Testis (tissue), 3 donors: ENCODE results near the gene SMG6. TPM values are rescaled to one million over a fixed set of nuclear protein-coding genes. Genes with fewer than 3 reads are reported as not detected.

Experiments
- DNase-seq: peaks from one replicate; pipeline ENCODE4 v3.0.0-alpha.2; 2019
- H3K27ac ChIP-seq, 2 donors: fragments of 200-600 bp; sonication (generic); one replicate each; pipeline ENCODE4 v1.5.1; 2019
- H3K27me3 ChIP-seq: fragments of 200-600 bp; sonication (generic); one replicate; pipeline ENCODE4 v1.5.1; 2019
- H3K36me3 ChIP-seq: fragments of 200-600 bp; sonication (generic); one replicate; pipeline ENCODE4 v1.5.1; 2017; ENCODE audit warnings: low read depth; ENCODE audit errors: missing control alignments
- H3K4me1 ChIP-seq: fragments of 200-600 bp; sonication (generic); one replicate; pipeline ENCODE4 v1.5.1; 2019
- H3K4me3 ChIP-seq, 2 donors: fragments of 200-600 bp; sonication (generic); one replicate each; pipeline ENCODE4 v1.5.1; 2017 to 2019
- H3K9me3 ChIP-seq: fragments of 200-600 bp; sonication (generic); one replicate; pipeline ENCODE4 v1.5.1; 2017
- POLR2A ChIP-seq: fragments of 450-650 bp; IDR thresholded peaks from one replicate; pipeline ENCODE4 v1.6.1; 2017; ENCODE audit warnings: antibody characterized with exemption, mild to moderate bottlenecking, moderate library complexity
- whole genome bisulfite sequencing, 2 donors: methylation state at CpG; one replicate each; pipeline ENCODE4 v1.1.5; 2018; 5-methylcytosine and 5-hydroxymethylcytosine counted together
- intact Hi-C: fragments of 100-400 bp; cut with DNase I; formaldehyde crosslinking; loops from one replicate; pipeline ENCODE4 v1.15.1; 2023; ENCODE audit warnings: low total_unique reads
- polyA plus RNA-seq: library from polyadenylated mRNA; stranded (reverse); fragments of 350-450 nt; fragmentation: Illumina TruSeq; extraction: RNeasy Lipid Tissue Mini Kit (QIAGEN cat#74804); gene quantifications from one replicate; pipeline ENCODE4 v1.2.3, GENCODE V29; 2014; ENCODE audit warnings: low read depth, low replicate concordance; ENCODE audit not compliant: insufficient read depth
- total RNA-seq, 2 donors: library from RNA; depleted of rRNA; stranded (reverse); fragments of >200 nt; gene quantifications; one replicate each; pipeline ENCODE4 v1.2.3, GENCODE V29; 2016
- TF ChIP-seq, protein P1 (sequence below), 3 experiments: fragments of 450-650 bp in 2 of 3; fragments of 200-600 bp in 1 of 3; sonication (generic) in 1 of 3; IDR thresholded peaks; one replicate each; pipeline ENCODE4 v1.5.1; 2016 to 2019; ENCODE audit warnings: antibody characterized with exemption in 3 of 3, mild to moderate bottlenecking in 2 of 3, moderate library complexity in 1 of 3

The SMG6 gene
- total and polyA plus RNA-seq, 3 donors from 2014 or later, result 68.7 to 86.5 (median 80.6) TPM

DNA sequence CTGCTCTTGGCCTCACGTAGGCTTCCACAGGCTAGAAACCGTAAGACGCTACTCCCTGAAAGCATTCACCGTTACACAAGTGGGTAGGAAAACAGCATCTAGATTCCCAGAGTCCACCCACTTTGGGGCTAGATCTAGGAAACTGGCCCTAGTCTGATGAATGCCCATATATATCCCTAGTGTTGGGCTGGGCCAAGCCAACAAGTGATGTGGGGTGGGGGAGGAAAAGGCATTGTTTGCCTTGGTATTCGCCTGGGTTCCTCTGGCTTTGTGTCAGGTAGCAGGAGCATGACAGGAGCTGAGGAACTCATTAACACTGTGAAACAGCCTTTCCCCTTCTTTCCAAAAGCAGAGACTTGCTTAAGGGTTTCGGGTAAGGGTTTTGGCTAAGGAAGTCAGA is 112.4 kb downstream of the SMG6 start:
- no peaks in the 10 kb centered on the region for H3K27me3 ChIP-seq
- intact Hi-C loops, result no loop called here
- H3K4me3 ChIP-seq, result no peak overlapping the region
- H3K27ac ChIP-seq, result no peak overlapping the region
- 88 to 97% methylated on average over 6 of the region's 6 CpGs for WGBS, 2 donors
- no peak for DNase-seq
- TF ChIP-seq, protein P1, sequence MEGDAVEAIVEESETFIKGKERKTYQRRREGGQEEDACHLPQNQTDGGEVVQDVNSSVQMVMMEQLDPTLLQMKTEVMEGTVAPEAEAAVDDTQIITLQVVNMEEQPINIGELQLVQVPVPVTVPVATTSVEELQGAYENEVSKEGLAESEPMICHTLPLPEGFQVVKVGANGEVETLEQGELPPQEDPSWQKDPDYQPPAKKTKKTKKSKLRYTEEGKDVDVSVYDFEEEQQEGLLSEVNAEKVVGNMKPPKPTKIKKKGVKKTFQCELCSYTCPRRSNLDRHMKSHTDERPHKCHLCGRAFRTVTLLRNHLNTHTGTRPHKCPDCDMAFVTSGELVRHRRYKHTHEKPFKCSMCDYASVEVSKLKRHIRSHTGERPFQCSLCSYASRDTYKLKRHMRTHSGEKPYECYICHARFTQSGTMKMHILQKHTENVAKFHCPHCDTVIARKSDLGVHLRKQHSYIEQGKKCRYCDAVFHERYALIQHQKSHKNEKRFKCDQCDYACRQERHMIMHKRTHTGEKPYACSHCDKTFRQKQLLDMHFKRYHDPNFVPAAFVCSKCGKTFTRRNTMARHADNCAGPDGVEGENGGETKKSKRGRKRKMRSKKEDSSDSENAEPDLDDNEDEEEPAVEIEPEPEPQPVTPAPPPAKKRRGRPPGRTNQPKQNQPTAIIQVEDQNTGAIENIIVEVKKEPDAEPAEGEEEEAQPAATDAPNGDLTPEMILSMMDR (IDR thresholded peaks at IDR 0.05), result no peak
- TF ChIP-seq POLR2A, result no peak
- H3K36me3 ChIP-seq, result no peaks in the 10 kb centered on the region
- H3K9me3 ChIP-seq, result no peaks in the 10 kb centered on the region
- peaks cover 11% of the 10 kb centered on the region for H3K4me1 ChIP-seq

DNA sequence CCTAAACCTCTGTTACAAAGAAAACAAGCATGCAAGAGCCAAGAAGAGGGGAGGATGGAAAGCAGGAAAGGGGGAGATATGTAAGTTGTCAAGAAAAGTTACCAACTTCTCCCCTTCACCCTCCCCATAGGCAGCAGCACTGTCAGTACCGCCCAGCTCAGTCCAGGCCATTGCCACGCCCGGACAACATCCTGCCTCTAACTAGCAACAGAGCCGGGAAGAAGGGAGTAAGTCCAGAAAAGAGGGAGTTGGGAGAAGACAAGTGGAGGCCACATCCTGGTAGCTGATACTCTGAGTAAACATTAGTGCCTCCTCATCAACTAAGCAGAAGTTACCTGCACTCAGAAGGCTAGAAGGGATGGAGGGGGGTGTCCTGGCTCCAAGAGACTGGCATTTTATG is 113.6 kb downstream of the SMG6 start:
- Histone ChIP-seq H3K9me3 (no peaks in the 10 kb centered on the region), H3K27ac (no peak overlapping the region), H3K4me3 (no peak overlapping the region), H3K27me3 (no peaks in the 10 kb centered on the region), H3K4me1 (peaks cover 11% of the 10 kb centered on the region), H3K36me3 (no peaks in the 10 kb centered on the region)
- 45 to 64% methylated on average over 4 of the region's 4 CpGs for WGBS, 2 donors
- TF ChIP-seq, protein P1 (IDR thresholded peaks at IDR 0.05), result no peak
- no peak for TF ChIP-seq POLR2A
- intact Hi-C loops, result no loop called here
- no peak for DNase-seq

DNA sequence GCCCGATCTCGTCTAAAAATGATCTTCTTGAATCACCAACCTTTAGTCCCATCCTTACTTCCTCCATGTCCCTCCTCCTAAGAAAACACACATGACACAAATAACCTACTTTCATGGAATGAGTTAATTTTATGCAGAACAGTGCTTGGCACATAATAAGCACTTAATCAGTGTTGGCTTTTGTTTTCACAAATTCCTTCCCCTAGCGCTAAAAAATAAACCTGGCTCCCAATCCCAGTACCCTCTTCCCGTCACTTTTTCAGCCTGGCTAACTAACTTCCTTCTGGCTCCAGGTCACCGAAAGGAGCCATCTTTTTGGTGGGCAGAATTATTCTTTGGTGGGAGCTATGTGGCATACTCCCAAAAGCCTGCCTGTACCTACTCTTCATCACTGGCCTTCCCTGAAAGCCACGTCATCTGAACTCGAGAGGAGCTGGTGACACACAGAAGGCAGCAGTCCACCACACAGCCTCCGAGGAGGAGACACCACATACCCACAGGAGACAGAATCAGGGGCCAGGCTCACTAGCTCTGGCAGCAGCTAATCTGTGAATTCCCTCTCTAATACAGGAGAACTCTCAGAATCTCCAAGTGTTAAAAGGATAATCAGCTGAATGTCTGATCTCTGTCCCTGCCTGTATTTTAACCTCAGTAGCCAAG is 114.5 kb downstream of the SMG6 start:
- H3K27ac ChIP-seq, result peak overlapping the region in 1 of 2 donors; percentile 23
- DNase-seq, result no peak

DNA sequence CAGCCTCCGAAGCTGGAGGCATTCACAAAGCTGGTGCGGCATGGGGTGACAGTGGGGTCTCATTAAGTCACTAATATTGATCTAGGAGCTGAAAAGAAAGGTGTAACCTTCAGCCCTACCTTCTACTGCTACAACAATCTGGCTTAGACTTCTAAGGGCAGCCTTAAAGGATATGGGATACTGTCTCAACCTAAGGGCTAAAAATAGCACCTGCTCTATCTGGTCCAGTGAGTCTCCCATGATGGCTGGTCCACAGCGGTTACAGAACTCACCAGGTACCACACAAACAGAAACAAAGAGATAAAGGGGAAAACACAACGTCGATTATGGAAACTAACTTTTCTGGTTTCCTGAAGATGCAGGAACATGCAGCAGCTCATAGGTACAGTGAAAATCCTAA is 115.8 kb downstream of the SMG6 start:
- peaks cover 21% of the 10 kb centered on the region for H3K4me1 ChIP-seq
- no peaks in the 10 kb centered on the region for H3K27me3 ChIP-seq
- 81 to 89% methylated on average over 5 of the region's 5 CpGs for WGBS, 2 donors
- DNase-seq, result no peak
- intact Hi-C loops, result no loop called here
- H3K4me3 ChIP-seq, result no peak overlapping the region
- no peak overlapping the region for H3K27ac ChIP-seq
- H3K9me3 ChIP-seq, result no peaks in the 10 kb centered on the region
- TF ChIP-seq POLR2A, result no peak
- TF ChIP-seq, protein P1 (IDR thresholded peaks at IDR 0.05), result no peak
- no peaks in the 10 kb centered on the region for H3K36me3 ChIP-seq

More for the DNA sequence above, 114.5 kb downstream of the SMG6 start:
- Histone ChIP-seq H3K4me3 (no peak overlapping the region), H3K36me3 (no peaks in the 10 kb centered on the region), H3K9me3 (no peaks in the 10 kb centered on the region), H3K27me3 (no peaks in the 10 kb centered on the region), H3K4me1 (peaks cover 11% of the 10 kb centered on the region)
- 58 to 61% methylated on average over 7 to 8 of the region's 8 CpGs for WGBS, 2 donors
- intact Hi-C loops, result no loop called here
- TF ChIP-seq, protein P1 (IDR thresholded peaks at IDR 0.05), result no peak
- no peak for TF ChIP-seq POLR2A

DNA sequence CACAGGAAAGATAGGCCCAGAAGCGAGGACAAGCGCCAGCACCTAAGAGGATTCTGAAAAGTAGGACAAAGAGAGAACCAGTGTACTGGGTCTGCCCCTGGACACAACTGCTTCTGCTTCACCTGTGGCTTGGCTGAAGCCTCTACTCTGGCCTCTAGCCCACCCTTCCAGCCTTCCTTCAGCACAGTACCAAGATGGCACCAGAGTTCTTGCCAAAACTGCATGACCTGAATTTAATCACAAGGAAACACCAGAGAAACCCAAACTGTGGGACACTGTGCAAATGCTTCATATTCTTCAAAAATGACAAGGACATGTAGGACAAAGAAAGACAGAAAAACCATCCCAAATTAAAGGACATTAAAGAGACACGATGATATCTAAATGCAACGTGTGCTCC is 116.6 kb downstream of the SMG6 start:
- H3K36me3 ChIP-seq, result no peaks in the 10 kb centered on the region
- H3K27ac ChIP-seq, result no peak overlapping the region
- no peak for DNase-seq
- intact Hi-C loops, result no loop called here
- TF ChIP-seq POLR2A, result no peak
- TF ChIP-seq, protein P1 (IDR thresholded peaks at IDR 0.05), result no peak
- WGBS, 2 donors, result 85 to 95% methylated on average over 2 to 4 of the region's 4 CpGs
- H3K27me3 ChIP-seq, result no peaks in the 10 kb centered on the region
- peaks cover 29% of the 10 kb centered on the region for H3K4me1 ChIP-seq
- H3K9me3 ChIP-seq, result no peaks in the 10 kb centered on the region
- no peak overlapping the region for H3K4me3 ChIP-seq
